Left forelimb (tissue), 1 donor: ENCODE measurements around the gene DDX51.

Source experiments
- DNase-seq: peaks from one replicate; pipeline ENCODE4 v3.0.0-alpha.2; 2018; ENCODE audit warnings: low spot score

DDX51 gene

GRCh38 chr12:132179431-132180362 lies 35.6 kb upstream of the DDX51 start:
- DNase-seq: no peak

GRCh38 chr12:132178801-132179401 lies 34.8 kb upstream of the DDX51 start:
- DNase-seq: no peak

- no peak for DNase-seq
These were observed 34.2 kb upstream of the DDX51 start for GRCh38 chr12:132178316-132178715.

GRCh38 chr12:132176920-132177551 lies 32.9 kb upstream of the DDX51 start:
- no peak for DNase-seq

- no peak for DNase-seq
These were observed 32.3 kb upstream of the DDX51 start for GRCh38 chr12:132176385-132176919.

GRCh38 chr12:132175496-132176384 lies 31.6 kb upstream of the DDX51 start:
- no peak for DNase-seq

- no peak for DNase-seq
These were observed 30.8 kb upstream of the DDX51 start for GRCh38 chr12:132174839-132175490.

GRCh38 chr12:132174015-132174838 lies 30.1 kb upstream of the DDX51 start:
- DNase-seq: no peak

GRCh38 chr12:132173135-132174014 lies 29.3 kb upstream of the DDX51 start:
- DNase-seq: no peak

GRCh38 chr12:132172619-132173018 lies 28.5 kb upstream of the DDX51 start:
- no peak for DNase-seq

GRCh38 chr12:132171968-132172521 lies 27.9 kb upstream of the DDX51 start:
- no peak for DNase-seq

GRCh38 chr12:132171293-132171967 lies 27.3 kb upstream of the DDX51 start:
- no peak for DNase-seq

- DNase-seq: no peak
These were observed 26.6 kb upstream of the DDX51 start for GRCh38 chr12:132170637-132171292.

- DNase-seq: no peak
These were observed 26.0 kb upstream of the DDX51 start for GRCh38 chr12:132170094-132170636.

- no peak for DNase-seq
These were observed 25.3 kb upstream of the DDX51 start for GRCh38 chr12:132169376-132169775.

- DNase-seq: no peak
These were observed 24.4 kb upstream of the DDX51 start for GRCh38 chr12:132168311-132169031.
